Loucy (cell line): ENCODE data around the gene CRYZL1.

ENCODE experiments used
- H2AFZ ChIP-seq: fragments of 200-600 bp; sonication (generic); 2 replicates; pipeline ENCODE4 v1.6.0; 2016; ENCODE audit warnings: antibody characterized with exemption, mild to moderate bottlenecking, low read length, moderate library complexity
- H3F3A ChIP-seq: fragments of 200-600 bp; 2 replicates; pipeline ENCODE4 v1.6.0; 2016; ENCODE audit warnings: antibody characterized with exemption, low read depth, mild to moderate bottlenecking
- H3K27me3 ChIP-seq: fragments of 200-600 bp; sonication (generic); 2 replicates; pipeline ENCODE4 v1.6.1; 2014; ENCODE audit warnings: low read length, mild to moderate bottlenecking; ENCODE audit not compliant: insufficient read depth, poor library complexity, severe bottlenecking
- H3K36me3 ChIP-seq: fragments of 200-600 bp; sonication (generic); 2 replicates; pipeline ENCODE4 v1.6.1; 2016; ENCODE audit warnings: low read length; ENCODE audit not compliant: insufficient read depth
- H3K4me1 ChIP-seq: fragments of 200-600 bp; sonication (generic); 2 replicates; pipeline ENCODE4 v1.5.1; 2014; ENCODE audit warnings: low read length, mild to moderate bottlenecking; ENCODE audit not compliant: insufficient read depth, poor library complexity, severe bottlenecking
- H3K4me2 ChIP-seq: fragments of 200-600 bp; sonication (generic); 2 replicates; pipeline ENCODE4 v1.6.0; 2014; ENCODE audit warnings: antibody characterized with exemption, low read length, low read depth, mild to moderate bottlenecking; ENCODE audit not compliant: poor library complexity, severe bottlenecking
- H3K4me3 ChIP-seq: fragments of 200-600 bp; sonication (generic); 2 replicates; pipeline ENCODE4 v1.5.1; 2014; ENCODE audit warnings: low read length, mild to moderate bottlenecking, mixed read lengths; ENCODE audit not compliant: poor library complexity, severe bottlenecking
- H3K79me2 ChIP-seq: fragments of 200-600 bp; sonication (generic); 2 replicates; pipeline ENCODE4 v1.6.1; 2014; ENCODE audit warnings: low read length; ENCODE audit not compliant: insufficient read depth
- H3K9ac ChIP-seq: fragments of 200-600 bp; sonication (generic); 2 replicates; pipeline ENCODE4 v1.6.0; 2014; ENCODE audit warnings: mild to moderate bottlenecking, low read depth, low read length, moderate library complexity; ENCODE audit not compliant: poor library complexity, severe bottlenecking
- H3K9me2 ChIP-seq: fragments of 200-600 bp; sonication (generic); replicated peaks from 2 replicates; pipeline ENCODE4 v1.6.1; 2016; ENCODE audit warnings: low read depth, low read length, mixed read lengths
- H3K9me3 ChIP-seq: fragments of 200-600 bp; sonication (generic); 2 replicates; pipeline ENCODE4 v1.6.1; 2014; ENCODE audit warnings: mild to moderate bottlenecking, antibody characterized with exemption, low read length, low read depth; ENCODE audit not compliant: insufficient read depth
- H4K20me1 ChIP-seq: fragments of 200-600 bp; sonication (generic); 2 replicates; pipeline ENCODE4 v1.6.0; 2014; ENCODE audit warnings: antibody characterized with exemption, low read length, mild to moderate bottlenecking; ENCODE audit not compliant: insufficient read depth, poor library complexity, severe bottlenecking
- CTCF ChIP-seq: fragments of 200-600 bp; sonication (generic); conservative IDR thresholded peaks from 2 replicates; pipeline ENCODE4 v1.5.1; 2014; ENCODE audit warnings: mild to moderate bottlenecking, antibody characterized with exemption, low read length
- EZH2phosphoT487 ChIP-seq: fragments of 200-600 bp; IDR thresholded peaks from 2 replicates; pipeline ENCODE4 v1.6.1; 2018; ENCODE audit warnings: antibody characterized with exemption, mild to moderate bottlenecking, moderate library complexity, borderline replicate concordance

The CRYZL1 gene

GRCh38 chr21:33588485-33589335 lies 52.8 kb downstream of the CRYZL1 start, which contains the start of gene DONSON:
DONSON (minus strand) TSS chr21:33588684; CDS start chr21:33588641, 43 bp downstream.
- H3K27me3 ChIP-seq = no peaks in the 10 kb centered on the region
- H4K20me1 ChIP-seq = peaks cover 11% of the 10 kb centered on the region
- no peaks in the 10 kb centered on the region for H3K9me3 ChIP-seq
- no peaks in the 10 kb centered on the region for H3F3A ChIP-seq
- H3K36me3 ChIP-seq = no peaks in the 10 kb centered on the region
- H2AFZ ChIP-seq = peak within 1 kb of the TSS; percentile 90
- H3K79me2 ChIP-seq = peaks cover 39% of the 10 kb centered on the region
- peak within 1 kb of the TSS; percentile 91 for H3K4me2 ChIP-seq
- no peaks in the 10 kb centered on the region for H3K9me2 ChIP-seq
- TF ChIP-seq EZH2phosphoT487 (no peak), CTCF (no peak)
- peak within 1 kb of the TSS; percentile 81 for H3K9ac ChIP-seq
- H3K4me3 ChIP-seq = peak within 1 kb of the TSS; percentile 77
- H3K4me1 ChIP-seq = peaks cover 29% of the 10 kb centered on the region

- H3K9ac ChIP-seq = peak overlapping the region; percentile 81
- H2AFZ ChIP-seq = peak overlapping the region; percentile 55
- TF ChIP-seq CTCF (no peak), EZH2phosphoT487 (no peak)
- H4K20me1 ChIP-seq = peaks cover 11% of the 10 kb centered on the region
- H3K4me1 ChIP-seq = peaks cover 29% of the 10 kb centered on the region
- no peaks in the 10 kb centered on the region for H3K27me3 ChIP-seq
- H3K4me2 ChIP-seq = peak overlapping the region; percentile 91
- peaks cover 39% of the 10 kb centered on the region for H3K79me2 ChIP-seq
- H3K36me3 ChIP-seq = no peaks in the 10 kb centered on the region
- H3F3A ChIP-seq = 0 out of 2 replicates have a peak, but pooled peaks cover 3% of the 10 kb centered on the region
- H3K9me2 ChIP-seq = no peaks in the 10 kb centered on the region
- H3K9me3 ChIP-seq = no peaks in the 10 kb centered on the region
- peak overlapping the region; percentile 77 for H3K4me3 ChIP-seq
Observed at GRCh38 chr21:33587792-33588484, 53.6 kb downstream of the CRYZL1 start.

- TF ChIP-seq EZH2phosphoT487 (no peak), CTCF (no peak)
- Histone ChIP-seq H3K4me3 (peak overlapping the region; percentile 77), H3K9me3 (no peaks in the 10 kb centered on the region), H3K36me3 (no peaks in the 10 kb centered on the region), H3K79me2 (peaks cover 39% of the 10 kb centered on the region), H3K4me1 (peaks cover 29% of the 10 kb centered on the region), H3K27me3 (no peaks in the 10 kb centered on the region), H4K20me1 (peaks cover 11% of the 10 kb centered on the region), H3K9ac (peak overlapping the region; percentile 81), H3K9me2 (no peaks in the 10 kb centered on the region), H3K4me2 (peak overlapping the region; percentile 91), H3F3A (0 out of 2 replicates have a peak, but pooled peaks cover 3% of the 10 kb centered on the region), H2AFZ (no peak overlapping the region)
Observed at GRCh38 chr21:33586927-33587326, 54.6 kb downstream of the CRYZL1 start.
